Dendritic cell treated with granulocyte-macrophage colony-stimulating factor and Interleukin-4, amounts not matched to agents 40 ng/mL and 50 ng/mL, for 4 days (primary cell): ENCODE data around the gene CPNE2.

Experiments
- H3K27ac Mint-ChIP-seq: one replicate; pipeline ENCODE4 v1.8.0; 2022; ENCODE audit warnings: mild to moderate bottlenecking, mixed read lengths
- H3K27me3 Mint-ChIP-seq: one replicate; pipeline ENCODE4 v1.8.0; 2022; ENCODE audit warnings: mild to moderate bottlenecking, mixed read lengths
- H3K36me3 Mint-ChIP-seq: one replicate; pipeline ENCODE4 v1.8.0; 2022; ENCODE audit warnings: low read depth, mixed read lengths
- H3K4me1 Mint-ChIP-seq: one replicate; pipeline ENCODE4 v1.8.0; 2022; ENCODE audit warnings: low read depth, mixed read lengths
- H3K4me3 Mint-ChIP-seq: one replicate; pipeline ENCODE4 v1.8.0; 2022; ENCODE audit warnings: mild to moderate bottlenecking, moderate library complexity, mixed read lengths
- H3K9me3 Mint-ChIP-seq: one replicate; pipeline ENCODE4 v1.8.0; 2022; ENCODE audit warnings: mixed read lengths
- intact Hi-C: fragments of 100-400 bp; cut with micrococcal nuclease; formaldehyde crosslinking; loops from one replicate; pipeline ENCODE4 v1.15.0; 2022

Gene CPNE2

DNA sequence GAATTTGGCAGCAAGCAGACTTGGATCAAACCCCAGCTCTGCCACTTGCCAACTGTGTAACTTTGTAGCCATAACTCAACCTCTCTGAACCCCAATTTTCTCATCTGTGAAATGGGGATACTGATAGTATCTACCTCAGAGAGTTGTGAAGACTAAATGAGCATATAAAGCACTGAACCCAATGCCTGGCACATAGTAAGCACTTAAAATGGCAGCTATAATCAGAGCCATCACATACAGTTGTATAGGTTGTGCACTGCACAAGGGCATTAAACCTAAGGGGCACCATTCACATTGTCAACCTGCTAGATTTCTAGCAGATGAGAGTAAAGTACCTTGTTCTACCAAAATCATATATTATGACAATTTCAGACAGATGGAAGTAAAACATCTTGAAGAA lies 10.6 kb upstream of the CPNE2 start:
- Mint-ChIP-seq H3K4me1 (peaks cover 16% of the 10 kb centered on the region), H3K9me3 (no peaks in the 10 kb centered on the region), H3K27me3 (no peaks in the 10 kb centered on the region), H3K36me3 (peaks cover 28% of the 10 kb centered on the region), H3K4me3 (no peak overlapping the region), H3K27ac (no peak overlapping the region)
- intact Hi-C loops = loop anchor here (5.0 kb wide), 1 partner anchor 101 kb away; no protein-coding TSS in a partner anchor

DNA sequence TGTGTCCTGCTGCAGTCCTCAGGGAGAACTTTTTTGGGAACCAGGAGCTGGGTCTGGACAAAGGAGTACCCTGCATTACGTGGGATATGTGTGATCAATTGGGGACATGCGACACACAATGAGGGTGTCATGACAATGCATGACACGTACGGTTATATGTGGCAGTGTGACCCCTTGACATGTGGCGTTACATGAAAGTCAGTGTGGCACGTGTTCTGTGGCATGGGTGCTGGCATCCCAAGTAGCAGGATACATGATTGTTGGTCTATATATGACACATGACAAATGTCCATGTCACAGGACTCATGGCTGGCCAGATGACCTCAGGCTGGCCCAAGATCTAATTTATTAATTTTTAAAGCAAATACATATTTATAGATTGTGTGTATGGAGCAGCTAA lies 9.7 kb upstream of the CPNE2 start:
- no peaks in the 10 kb centered on the region for H3K9me3 Mint-ChIP-seq
- H3K27me3 Mint-ChIP-seq = no peaks in the 10 kb centered on the region
- intact Hi-C loops = loop anchor here (5.0 kb wide), 1 partner anchor 100 kb away; no protein-coding TSS in a partner anchor
- H3K4me1 Mint-ChIP-seq = peaks cover 16% of the 10 kb centered on the region
- peaks cover 19% of the 10 kb centered on the region for H3K36me3 Mint-ChIP-seq
- no peak overlapping the region for H3K4me3 Mint-ChIP-seq
- H3K27ac Mint-ChIP-seq = no peak overlapping the region

DNA sequence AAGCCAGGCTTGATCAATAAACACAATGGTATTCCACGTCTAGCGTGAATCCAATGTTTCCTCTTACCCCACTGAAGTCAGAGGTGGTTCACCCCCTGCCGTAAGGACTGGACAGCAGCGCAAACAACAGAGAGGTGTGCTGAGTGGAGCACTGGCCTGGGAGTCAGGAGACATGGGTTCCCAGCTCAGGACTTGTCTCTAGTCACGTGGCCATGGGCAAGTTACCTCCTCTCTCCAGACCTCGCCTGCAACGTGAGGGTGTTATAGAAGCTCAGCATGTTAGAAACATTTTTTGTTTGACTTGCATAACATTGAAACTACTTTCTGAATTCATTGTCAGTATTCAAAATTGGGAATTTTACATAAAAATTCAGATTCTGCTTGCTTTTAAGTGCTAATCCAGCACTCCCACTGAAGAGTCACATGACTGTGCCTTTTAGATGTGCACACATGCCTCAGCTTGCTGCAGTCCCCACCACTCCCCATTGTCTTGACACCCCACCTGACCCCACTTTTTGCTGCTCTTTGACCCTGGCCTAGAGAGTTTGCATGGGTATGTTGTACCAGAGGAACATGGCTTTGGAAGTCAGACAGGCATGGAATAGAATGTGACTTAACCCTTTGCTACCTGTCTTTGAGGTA lies 8.8 kb upstream of the CPNE2 start:
- H3K4me3 Mint-ChIP-seq = no peak overlapping the region
- intact Hi-C loops = loop anchor here (1.0 to 5.0 kb wide), 2 partner anchors 85 to 99 kb away; no protein-coding TSS in a partner anchor
- H3K27ac Mint-ChIP-seq = no peak overlapping the region
- H3K4me1 Mint-ChIP-seq = peaks cover 16% of the 10 kb centered on the region
- peaks cover 16% of the 10 kb centered on the region for H3K36me3 Mint-ChIP-seq
- no peaks in the 10 kb centered on the region for H3K9me3 Mint-ChIP-seq
- no peaks in the 10 kb centered on the region for H3K27me3 Mint-ChIP-seq

GRCh38 chr16:57084257-57084770 lies 8.1 kb upstream of the CPNE2 start:
- H3K4me3 Mint-ChIP-seq = no peak overlapping the region
- intact Hi-C loops = loop anchor here (1.0 to 5.0 kb wide), 2 partner anchors 84 to 98 kb away; no protein-coding TSS in a partner anchor

GRCh38 chr16:57084996-57085395 lies 7.4 kb upstream of the CPNE2 start:
- no peak overlapping the region for H3K4me3 Mint-ChIP-seq
- H3K9me3 Mint-ChIP-seq = no peaks in the 10 kb centered on the region
- H3K27me3 Mint-ChIP-seq = no peaks in the 10 kb centered on the region
- intact Hi-C loops = loop anchor here (1.0 to 5.0 kb wide), 2 partner anchors 83 to 97 kb away; no protein-coding TSS in a partner anchor
- H3K27ac Mint-ChIP-seq = no peak overlapping the region
- peaks cover 5% of the 10 kb centered on the region for H3K36me3 Mint-ChIP-seq
- peaks cover 16% of the 10 kb centered on the region for H3K4me1 Mint-ChIP-seq

More at GRCh38 chr16:57084257-57084770, 8.1 kb upstream of the CPNE2 start:
- H3K9me3 Mint-ChIP-seq = no peaks in the 10 kb centered on the region
- H3K4me1 Mint-ChIP-seq = peaks cover 16% of the 10 kb centered on the region
- peaks cover 11% of the 10 kb centered on the region for H3K36me3 Mint-ChIP-seq
- H3K27ac Mint-ChIP-seq = no peak overlapping the region
- H3K27me3 Mint-ChIP-seq = no peaks in the 10 kb centered on the region

DNA sequence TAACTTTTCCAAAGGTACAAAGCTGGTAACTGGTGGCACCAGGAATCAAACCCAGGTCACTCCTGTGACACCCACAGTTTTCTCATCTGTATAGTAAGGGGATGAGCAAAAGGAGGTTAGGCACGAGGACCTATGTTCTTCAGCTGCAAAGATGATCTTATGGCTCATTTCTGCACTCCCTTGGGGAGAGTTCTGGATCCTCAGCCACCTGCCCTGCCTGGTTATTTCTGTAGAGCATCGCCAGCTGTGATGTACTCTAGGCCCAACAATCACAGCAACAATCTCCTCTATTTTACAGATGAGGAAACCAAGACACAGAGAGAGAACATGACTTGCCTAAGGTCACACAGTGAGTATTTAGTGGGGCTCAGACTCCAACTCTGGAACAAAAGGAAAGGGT lies 5.4 kb upstream of the CPNE2 start:
- intact Hi-C loops = no loop called here
- peaks cover 5% of the 10 kb centered on the region for H3K36me3 Mint-ChIP-seq
- H3K4me3 Mint-ChIP-seq = no peak overlapping the region
- no peaks in the 10 kb centered on the region for H3K9me3 Mint-ChIP-seq
- peaks cover 35% of the 10 kb centered on the region for H3K4me1 Mint-ChIP-seq
- no peak overlapping the region for H3K27ac Mint-ChIP-seq
- H3K27me3 Mint-ChIP-seq = no peaks in the 10 kb centered on the region

GRCh38 chr16:57089406-57089805 lies 3.0 kb upstream of the CPNE2 start:
- Mint-ChIP-seq H3K27ac (peak overlapping the region; percentile 56), H3K4me1 (peaks cover 41% of the 10 kb centered on the region), H3K9me3 (no peaks in the 10 kb centered on the region), H3K4me3 (no peak overlapping the region), H3K36me3 (no peaks in the 10 kb centered on the region), H3K27me3 (no peaks in the 10 kb centered on the region)
- intact Hi-C loops = no loop called here

DNA sequence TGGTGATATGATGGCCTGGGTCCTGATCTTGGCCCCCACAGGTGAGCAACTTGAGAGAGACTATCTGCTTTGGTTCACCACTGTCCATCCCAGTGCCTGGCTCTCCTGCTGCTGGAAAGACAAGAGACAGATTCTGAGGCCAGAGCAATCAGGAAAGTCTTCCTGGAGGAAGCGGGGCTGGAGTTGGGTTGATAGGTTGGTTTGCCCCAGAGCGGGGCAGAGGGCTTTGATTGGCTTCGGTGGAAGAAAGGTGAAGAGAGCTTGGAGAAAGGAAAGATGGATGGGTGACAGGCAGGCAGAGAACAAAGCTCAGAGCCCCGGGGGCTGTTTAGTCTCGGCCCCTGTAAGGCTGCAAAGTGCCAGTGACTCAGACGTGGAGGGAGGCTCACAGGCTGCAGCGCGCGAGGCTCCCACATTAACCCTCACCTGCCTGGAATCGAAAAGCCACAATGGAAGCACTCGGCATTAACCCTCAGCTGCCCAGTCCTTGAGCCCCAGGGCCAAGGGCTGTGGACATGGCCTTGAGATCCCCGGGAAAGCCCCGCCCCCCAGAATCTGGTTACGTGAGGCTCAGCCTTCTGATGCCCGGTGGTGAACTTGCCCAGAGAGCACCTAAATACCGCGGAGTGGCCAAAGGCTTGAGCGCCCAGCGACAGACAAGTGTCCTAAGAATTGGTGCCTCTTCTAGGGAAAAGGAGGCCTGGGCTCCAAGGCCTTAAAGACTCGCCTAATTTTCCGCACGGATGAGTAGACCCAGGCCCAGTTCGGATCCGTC lies 996 bp upstream of the CPNE2 start:
- no peaks in the 10 kb centered on the region for H3K27me3 Mint-ChIP-seq
- H3K27ac Mint-ChIP-seq = peak overlapping the region; percentile 56
- H3K36me3 Mint-ChIP-seq = no peaks in the 10 kb centered on the region
- intact Hi-C loops = no loop called here
- H3K9me3 Mint-ChIP-seq = no peaks in the 10 kb centered on the region
- peak overlapping the region; percentile 28 for H3K4me3 Mint-ChIP-seq
- H3K4me1 Mint-ChIP-seq = peaks cover 47% of the 10 kb centered on the region

- Mint-ChIP-seq H3K27me3 (no peaks in the 10 kb centered on the region), H3K4me3 (peak overlapping the region; percentile 74), H3K9me3 (no peaks in the 10 kb centered on the region), H3K27ac (peak overlapping the region; percentile 75), H3K36me3 (no peaks in the 10 kb centered on the region), H3K4me1 (peaks cover 57% of the 10 kb centered on the region)
- intact Hi-C loops = no loop called here
Observed at GRCh38 chr16:57092786-57093411, 516 bp downstream of the CPNE2 start.

GRCh38 chr16:57093666-57094564 lies 1.5 kb downstream of the CPNE2 start:
- H3K9me3 Mint-ChIP-seq = no peaks in the 10 kb centered on the region
- no peaks in the 10 kb centered on the region for H3K36me3 Mint-ChIP-seq
- no peaks in the 10 kb centered on the region for H3K27me3 Mint-ChIP-seq
- peaks cover 67% of the 10 kb centered on the region for H3K4me1 Mint-ChIP-seq
- peak overlapping the region; percentile 75 for H3K27ac Mint-ChIP-seq
- intact Hi-C loops = no loop called here
- peak overlapping the region; percentile 74 for H3K4me3 Mint-ChIP-seq

- Mint-ChIP-seq H3K4me1 (peaks cover 75% of the 10 kb centered on the region), H3K36me3 (no peaks in the 10 kb centered on the region), H3K9me3 (no peaks in the 10 kb centered on the region), H3K4me3 (no peak overlapping the region), H3K27ac (no peak overlapping the region), H3K27me3 (no peaks in the 10 kb centered on the region)
- intact Hi-C loops = no loop called here
Observed at GRCh38 chr16:57094911-57095310, 2.5 kb downstream of the CPNE2 start.

DNA sequence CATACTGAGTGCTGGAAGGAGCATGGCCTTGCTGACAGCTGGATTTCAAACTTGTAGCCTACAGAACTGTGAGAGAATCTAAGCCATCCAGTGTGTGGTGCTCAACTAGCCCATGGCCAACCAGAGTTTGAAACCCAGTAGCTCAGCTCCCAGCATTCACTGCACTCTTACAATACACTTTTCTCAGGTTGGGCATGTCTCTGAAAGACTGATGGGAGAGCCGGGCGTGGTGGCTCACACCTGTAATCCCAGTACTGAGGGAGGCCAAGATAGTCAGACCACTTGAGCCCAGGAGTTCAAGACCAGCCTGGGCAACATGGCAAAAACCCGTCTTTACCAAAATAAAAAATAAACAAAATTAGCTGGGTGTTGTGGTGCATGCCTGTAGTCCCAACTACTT lies 3.8 kb downstream of the CPNE2 start:
- H3K4me3 Mint-ChIP-seq = no peak overlapping the region
- H3K36me3 Mint-ChIP-seq = no peaks in the 10 kb centered on the region
- intact Hi-C loops = no loop called here
- no peaks in the 10 kb centered on the region for H3K9me3 Mint-ChIP-seq
- no peak overlapping the region for H3K27ac Mint-ChIP-seq
- H3K27me3 Mint-ChIP-seq = no peaks in the 10 kb centered on the region
- peaks cover 72% of the 10 kb centered on the region for H3K4me1 Mint-ChIP-seq

GRCh38 chr16:57096793-57097192 lies 4.4 kb downstream of the CPNE2 start:
- H3K4me1 Mint-ChIP-seq = peaks cover 66% of the 10 kb centered on the region
- no peaks in the 10 kb centered on the region for H3K27me3 Mint-ChIP-seq
- H3K4me3 Mint-ChIP-seq = no peak overlapping the region
- no peaks in the 10 kb centered on the region for H3K36me3 Mint-ChIP-seq
- intact Hi-C loops = no loop called here
- no peak overlapping the region for H3K27ac Mint-ChIP-seq
- H3K9me3 Mint-ChIP-seq = no peaks in the 10 kb centered on the region
